Fibroblast of the conjunctiva (primary cell): ENCODE results near the gene KCNK1.

Experiments
- DNase-seq: peaks from one replicate; pipeline ENCODE4 v3.0.0-alpha.2; 2010; ENCODE audit warnings: low read depth

Gene KCNK1

GRCh38 chr1:233613252-233614172, at the start of gene KCNK1:
KCNK1 (plus strand) TSS chr1:233614106; CDS start chr1:233614172, 66 bp downstream.
- peak; percentile 52 for DNase-seq

DNA sequence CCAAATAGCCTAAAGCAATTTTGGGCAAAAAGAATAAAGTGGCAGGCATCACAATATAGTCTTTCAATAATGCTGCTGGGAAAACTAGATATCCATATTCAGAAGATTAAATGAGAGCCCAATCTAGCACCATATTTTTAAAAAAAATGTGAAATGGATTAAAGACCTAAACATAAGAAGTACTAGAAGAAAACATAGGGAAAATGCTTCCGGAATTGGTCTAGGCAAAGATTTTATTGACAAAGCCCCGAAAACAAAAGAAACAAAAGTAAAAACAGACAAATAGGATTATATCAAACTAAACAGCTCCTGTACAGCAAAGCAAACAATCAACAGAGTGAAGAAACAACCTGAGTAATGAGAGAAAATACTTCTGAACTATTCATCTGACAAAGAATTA, 48.6 kb upstream of the KCNK1 start:
- DNase-seq, result no peak

DNA sequence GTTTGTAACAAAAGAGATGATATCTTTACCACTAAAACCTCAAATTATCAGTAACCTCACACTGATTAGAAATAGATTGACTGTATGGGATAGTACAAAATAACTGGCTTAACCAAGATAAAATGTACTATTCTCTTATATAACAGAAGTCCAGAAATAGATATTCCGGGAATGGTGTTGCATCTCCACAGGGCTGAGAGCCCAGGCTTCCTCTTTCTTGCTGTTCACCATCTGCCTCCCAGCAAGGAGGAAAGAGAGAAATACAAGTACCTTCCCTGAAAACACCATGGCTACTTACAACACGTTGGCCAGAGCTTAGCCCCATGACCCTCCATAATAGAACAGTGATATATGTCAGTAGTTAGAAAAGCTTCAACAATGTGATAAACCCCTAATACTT, 47.0 kb upstream of the KCNK1 start:
- no peak for DNase-seq

- DNase-seq, result no peak
These were observed 44.3 kb upstream of the KCNK1 start for GRCh38 chr1:233569636-233570035.

- no peak for DNase-seq
These were observed 43.7 kb upstream of the KCNK1 start for GRCh38 chr1:233570216-233570615.

DNA sequence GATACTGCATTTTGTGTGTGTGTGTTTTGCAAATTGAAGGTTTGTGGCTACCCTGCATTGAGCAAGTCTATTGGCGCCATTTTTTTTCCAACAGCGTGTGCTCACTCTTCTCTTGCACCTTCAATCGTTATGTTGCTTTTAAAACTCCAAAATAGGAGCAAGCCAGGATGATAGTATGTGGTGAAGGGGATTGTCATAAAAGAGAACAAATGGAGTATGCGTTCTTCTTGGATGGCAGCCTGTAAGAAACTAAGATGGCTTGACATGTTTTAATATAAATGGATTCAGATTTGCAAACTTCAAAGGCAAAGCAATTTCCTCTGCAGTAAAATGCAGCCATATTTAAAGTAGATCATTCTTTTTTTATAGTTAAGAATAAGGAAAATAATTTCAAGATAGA, 43.2 kb upstream of the KCNK1 start:
- no peak for DNase-seq

GRCh38 chr1:233572896-233573295, 41.0 kb upstream of the KCNK1 start:
- no peak for DNase-seq

GRCh38 chr1:233575450-233575849, 38.5 kb upstream of the KCNK1 start:
- no peak for DNase-seq

GRCh38 chr1:233582439-233582838, 31.5 kb upstream of the KCNK1 start:
- no peak for DNase-seq

GRCh38 chr1:233584376-233584775, 29.5 kb upstream of the KCNK1 start:
- no peak for DNase-seq

DNA sequence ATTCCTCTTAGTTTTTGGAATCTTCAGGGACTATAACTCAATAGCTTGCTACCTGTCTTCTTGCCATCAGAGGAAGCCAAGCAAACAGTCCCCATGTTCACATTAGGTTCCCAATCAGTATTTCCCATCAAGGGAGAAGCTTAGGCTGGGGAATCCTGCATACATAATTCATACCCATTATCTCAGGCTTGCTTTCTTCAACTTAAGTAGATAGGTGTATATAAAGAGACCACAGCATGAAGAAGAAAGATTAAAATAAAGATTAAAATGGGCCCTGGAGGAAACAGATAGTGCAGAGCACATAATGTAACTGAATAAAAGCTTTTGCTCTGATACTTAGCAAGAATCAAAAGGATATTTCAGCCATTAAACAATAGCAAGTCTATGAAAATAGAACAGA, 29.0 kb upstream of the KCNK1 start:
- no peak for DNase-seq

DNA sequence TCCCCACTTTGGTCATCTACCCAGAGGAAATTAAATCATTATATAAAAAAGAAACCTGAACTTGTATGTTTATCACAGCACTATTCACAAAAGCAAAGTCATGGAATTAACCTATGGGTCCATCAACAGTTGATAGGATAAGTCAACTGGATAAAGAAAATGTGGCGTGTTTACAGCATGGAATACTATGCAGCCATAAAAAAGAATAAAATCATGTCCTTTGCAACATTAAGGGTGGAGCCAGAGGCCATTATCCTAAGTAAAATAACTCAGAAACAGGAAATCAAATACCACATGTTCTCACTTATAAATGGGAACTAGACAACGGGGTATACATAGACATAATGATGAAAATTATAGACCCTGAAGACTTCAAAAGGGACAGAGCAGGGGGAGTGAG, 27.6 kb upstream of the KCNK1 start:
- no peak for DNase-seq

GRCh38 chr1:233587196-233587595, 26.7 kb upstream of the KCNK1 start:
- no peak for DNase-seq

- no peak for DNase-seq
These were observed 25.7 kb upstream of the KCNK1 start for GRCh38 chr1:233587958-233588799.

- no peak for DNase-seq
These were observed 16.4 kb upstream of the KCNK1 start for GRCh38 chr1:233597489-233597901.

- DNase-seq, result no peak
These were observed 14.9 kb upstream of the KCNK1 start for GRCh38 chr1:233598891-233599541.

GRCh38 chr1:233599542-233600073, 14.3 kb upstream of the KCNK1 start:
- no peak for DNase-seq

DNA sequence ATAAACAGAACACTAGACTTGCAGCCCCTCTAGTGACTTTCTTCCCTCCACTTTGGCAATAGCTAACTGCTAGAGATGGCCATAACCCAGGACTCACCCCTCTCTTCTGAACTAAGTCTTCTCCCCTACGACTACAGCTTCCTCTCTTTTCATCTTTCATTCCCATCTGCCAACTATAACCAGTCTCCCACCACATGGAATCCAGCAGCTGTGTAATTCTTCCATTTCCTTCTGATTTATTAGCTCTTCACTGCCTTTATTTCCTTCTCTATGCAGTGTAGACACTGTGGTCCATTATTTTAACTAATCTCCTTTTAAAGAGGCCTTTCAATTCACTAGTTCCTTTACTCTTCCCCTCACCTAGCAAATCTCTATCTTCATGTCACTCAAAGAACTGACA, 13.4 kb upstream of the KCNK1 start:
- no peak for DNase-seq

DNA sequence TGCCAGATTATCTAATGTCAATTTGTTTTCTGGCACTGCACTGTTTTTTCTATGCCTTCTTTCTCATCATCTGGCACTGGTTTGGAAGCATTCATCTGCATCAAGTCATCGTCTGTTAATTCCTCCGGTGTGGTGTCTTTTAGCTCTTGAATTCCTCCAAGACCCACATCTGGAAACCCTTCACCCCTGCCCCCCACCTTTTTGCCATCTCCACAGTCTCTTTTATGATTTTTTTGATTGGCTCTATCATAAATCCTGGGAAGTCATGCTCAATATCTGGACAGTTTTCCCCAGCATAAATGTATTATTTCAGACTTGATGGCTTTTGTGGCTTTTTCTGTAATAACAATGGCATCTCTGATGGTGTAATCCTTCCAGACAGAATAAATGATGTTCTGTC, 10.4 kb upstream of the KCNK1 start:
- DNase-seq, result no peak

DNA sequence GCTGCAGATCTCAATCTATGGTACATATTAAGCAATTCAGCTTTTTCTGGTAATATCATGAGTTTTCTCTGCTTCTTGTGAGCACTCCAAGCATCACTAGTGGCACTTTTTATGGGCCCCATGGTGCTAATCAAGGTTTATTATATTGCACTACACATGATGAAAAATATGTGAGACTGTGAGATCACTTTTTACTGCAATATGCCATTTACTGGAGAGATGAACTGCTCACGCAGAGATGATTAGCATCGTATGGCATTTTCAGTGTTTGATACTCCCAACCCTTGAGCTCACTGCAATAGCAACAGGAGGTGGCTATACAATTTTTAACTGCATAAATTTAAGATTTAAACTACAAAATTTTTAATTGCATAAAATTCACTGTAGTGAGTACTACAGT, 8.7 kb upstream of the KCNK1 start:
- DNase-seq, result no peak

DNA sequence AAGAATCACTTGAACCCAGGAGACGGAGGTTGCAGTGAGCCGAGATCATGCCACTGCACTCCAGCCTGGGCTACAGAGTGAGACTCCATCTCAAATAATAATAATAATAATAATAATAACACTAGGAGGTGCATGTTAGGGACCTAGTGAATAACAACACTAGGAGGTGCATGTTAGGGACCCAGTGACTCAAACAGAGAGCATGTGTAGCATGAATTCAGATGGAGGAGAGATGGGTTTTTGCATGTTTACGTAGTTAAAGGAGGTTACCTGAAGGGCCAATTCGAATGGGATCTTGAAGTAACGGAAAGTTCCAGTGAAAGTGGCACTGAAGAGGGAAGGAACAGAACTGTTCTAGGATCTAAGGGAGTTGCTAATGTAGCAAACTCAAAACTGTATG, 7.1 kb upstream of the KCNK1 start:
- no peak for DNase-seq
